ENCODE results near the gene USH1C. TPM values are rescaled to one million over a fixed set of nuclear protein-coding genes. Genes with fewer than 3 reads are reported as not detected.
A peak's percentile ranks its signal among the peaks of the same experiment; 100 is the strongest.

Gene USH1C
- total RNA-seq, 4 donors from 2014 or later = 110 to 1,022 (median 157) TPM

GRCh38 chr11:17498058-17498457, 46.2 kb downstream of the USH1C start:
- Histone ChIP-seq H3K4me1 (no peaks in the 10 kb centered on the region), H3K36me3 (no peaks in the 10 kb centered on the region), H3K27me3 (no peaks in the 10 kb centered on the region), H3K27ac (no peak overlapping the region), H3K4me3 (no peak overlapping the region), H3K9me3 (no peaks in the 10 kb centered on the region)
- TF ChIP-seq POLR2AphosphoS5 (IDR thresholded peaks at IDR 0.05) = no peak
- no peak for TF ChIP-seq CTCF (IDR thresholded peaks at IDR 0.05)
- no peak for TF ChIP-seq POLR2A (IDR thresholded peaks at IDR 0.05)
- in situ Hi-C loops (cut with MboI; ENCODE audit: low pct_ligation_motif_present in 1 of 4, low pct_unique_long_range_greater_than_20kb in 1 of 4, low sequenced_read_pairs in 3 of 4) (no loop called here), intact Hi-C loops (cut with DNase I; ENCODE audit: low total_unique reads) (no loop called here)
- peak; percentile 21 for DNase-seq
- WGBS, 2 donors (ENCODE audit: low coverage in 1 of 2) = 54% methylated on average over 4 of the region's 4 CpGs; no CpG with 5 or more reads in 1 of the 2 donors

- WGBS, 2 donors (ENCODE audit: low coverage in 1 of 2) = 49 to 73% methylated on average over 3 to 7 of the region's 7 CpGs
- TF ChIP-seq POLR2AphosphoS5 (IDR thresholded peaks at IDR 0.05) (no peak), POLR2A (IDR thresholded peaks at IDR 0.05) (no peak), EP300 (IDR thresholded peaks at IDR 0.05; ENCODE audit: low read depth) (no peak), CTCF (IDR thresholded peaks at IDR 0.05) (no peak)
- in situ Hi-C loops (cut with MboI; ENCODE audit: low pct_ligation_motif_present in 1 of 4, low pct_unique_long_range_greater_than_20kb in 1 of 4, low sequenced_read_pairs in 3 of 4) (no loop called here), intact Hi-C loops (cut with DNase I; ENCODE audit: low total_unique reads) (no loop called here)
- Histone ChIP-seq H3K4me3 (no peak overlapping the region), H3K27ac (no peak overlapping the region), H3K27me3 (no peaks in the 10 kb centered on the region), H3K36me3 (no peaks in the 10 kb centered on the region), H3K4me1 (no peaks in the 10 kb centered on the region), H3K9me3 (no peaks in the 10 kb centered on the region)
- DNase-seq = no peak
Measured at GRCh38 chr11:17496406-17496805, 47.8 kb downstream of the USH1C start.

- TF ChIP-seq POLR2A (IDR thresholded peaks at IDR 0.05) = no peak
- no peak for TF ChIP-seq POLR2AphosphoS5 (IDR thresholded peaks at IDR 0.05)
- no peak for TF ChIP-seq EP300 (IDR thresholded peaks at IDR 0.05; ENCODE audit: low read depth)
- TF ChIP-seq CTCF (IDR thresholded peaks at IDR 0.05) = no peak
- Histone ChIP-seq H3K36me3 (no peaks in the 10 kb centered on the region), H3K4me3 (no peak overlapping the region), H3K4me1 (no peaks in the 10 kb centered on the region), H3K27me3 (no peaks in the 10 kb centered on the region), H3K27ac (no peak overlapping the region), H3K9me3 (no peaks in the 10 kb centered on the region)
- intact Hi-C loops (cut with DNase I; ENCODE audit: low total_unique reads) (no loop called here), in situ Hi-C loops (cut with MboI; ENCODE audit: low pct_ligation_motif_present in 1 of 4, low pct_unique_long_range_greater_than_20kb in 1 of 4, low sequenced_read_pairs in 3 of 4) (no loop called here)
- no peak for DNase-seq
- 81% methylated on average over 6 of the region's 6 CpGs; no CpG with 5 or more reads in 1 of the 2 donors for WGBS, 2 donors (ENCODE audit: low coverage in 1 of 2)
Measured at GRCh38 chr11:17494019-17494418, 50.2 kb downstream of the USH1C start.

- no peaks in the 10 kb centered on the region for H3K4me1 ChIP-seq
- DNase-seq = no peak
- H3K36me3 ChIP-seq = no peaks in the 10 kb centered on the region
- 50 to 85% methylated on average over 2 to 4 of the region's 4 CpGs for WGBS, 2 donors (ENCODE audit: low coverage in 1 of 2)
- TF ChIP-seq POLR2AphosphoS5 (IDR thresholded peaks at IDR 0.05) (no peak), POLR2A (IDR thresholded peaks at IDR 0.05) (no peak), EP300 (IDR thresholded peaks at IDR 0.05; ENCODE audit: low read depth) (no peak), CTCF (IDR thresholded peaks at IDR 0.05) (no peak)
- no peak overlapping the region for H3K27ac ChIP-seq
- no peaks in the 10 kb centered on the region for H3K9me3 ChIP-seq
- no peaks in the 10 kb centered on the region for H3K27me3 ChIP-seq
- in situ Hi-C loops (cut with MboI; ENCODE audit: low pct_ligation_motif_present in 1 of 4, low pct_unique_long_range_greater_than_20kb in 1 of 4, low sequenced_read_pairs in 3 of 4) (no loop called here), intact Hi-C loops (cut with DNase I; ENCODE audit: low total_unique reads) (no loop called here)
- no peak overlapping the region for H3K4me3 ChIP-seq
Measured at GRCh38 chr11:17490938-17491337, 53.3 kb downstream of the USH1C start.
